NCI-H187 treated with DMSO at 0.1 percent for 48 hours (cell line): Measurements from ENCODE around the gene LRBA.
"Not testable (repeated sequence)": the region's sequence is repeated elsewhere in the genome, so short reads cannot be mapped to it uniquely, and the experiment has no call there.

Source experiments
- DNase-seq: peaks from one replicate; lab custom pipeline; 2025; lab: John Stamatoyannopoulos, UW

Gene LRBA

GRCh38 chr4:150742930-150743329, 272.2 kb downstream of the LRBA start:
- DNase-seq, result not testable (repeated sequence)

DNA sequence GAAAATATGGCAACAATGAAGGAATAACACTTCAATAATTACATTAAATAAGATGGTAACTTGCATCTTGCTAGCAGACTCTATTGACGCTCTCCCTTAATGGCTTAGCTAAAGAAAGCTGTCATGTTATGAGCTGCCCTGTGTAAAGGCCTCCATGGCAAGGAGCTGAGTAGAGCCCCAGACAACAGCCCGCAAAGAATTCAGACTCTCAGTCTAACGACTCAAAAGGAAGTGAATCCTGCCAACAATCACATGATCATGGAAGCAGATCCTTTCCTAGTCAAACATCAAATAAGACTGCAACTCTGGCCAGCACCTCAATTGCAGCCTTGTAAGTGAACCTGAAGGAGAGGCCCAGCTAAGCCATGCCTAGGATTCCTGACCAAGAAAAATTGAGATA, 275.5 kb downstream of the LRBA start:
- DNase-seq, result no peak

DNA sequence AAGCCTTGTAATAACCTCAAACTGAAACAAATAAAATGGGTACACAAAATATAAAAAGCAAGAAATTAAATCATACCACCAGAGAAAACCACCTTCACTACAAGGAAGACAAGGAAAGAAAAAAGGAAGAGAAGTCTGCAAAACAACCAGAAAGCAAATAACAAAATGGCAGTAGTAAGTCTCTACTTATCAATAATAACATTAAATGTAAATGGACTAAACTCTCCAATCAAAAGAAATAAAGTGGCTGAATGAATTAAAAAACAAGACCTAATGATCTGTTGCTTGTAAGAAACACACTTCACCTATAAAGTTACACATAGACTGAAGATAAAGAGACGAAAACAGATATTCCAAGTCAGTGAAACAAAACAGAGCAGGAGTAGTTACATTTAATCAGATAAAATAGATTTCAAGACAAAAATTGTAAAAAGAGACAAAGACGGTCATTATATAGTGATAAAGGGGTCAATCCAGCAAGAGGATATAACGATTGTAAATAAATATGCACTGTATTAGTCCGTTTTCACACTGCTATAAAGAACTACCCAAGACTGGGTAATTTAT, 289.0 kb downstream of the LRBA start:
- DNase-seq, result no peak

GRCh38 chr4:150723727-150724411, 291.2 kb downstream of the LRBA start:
- DNase-seq, result no peak

DNA sequence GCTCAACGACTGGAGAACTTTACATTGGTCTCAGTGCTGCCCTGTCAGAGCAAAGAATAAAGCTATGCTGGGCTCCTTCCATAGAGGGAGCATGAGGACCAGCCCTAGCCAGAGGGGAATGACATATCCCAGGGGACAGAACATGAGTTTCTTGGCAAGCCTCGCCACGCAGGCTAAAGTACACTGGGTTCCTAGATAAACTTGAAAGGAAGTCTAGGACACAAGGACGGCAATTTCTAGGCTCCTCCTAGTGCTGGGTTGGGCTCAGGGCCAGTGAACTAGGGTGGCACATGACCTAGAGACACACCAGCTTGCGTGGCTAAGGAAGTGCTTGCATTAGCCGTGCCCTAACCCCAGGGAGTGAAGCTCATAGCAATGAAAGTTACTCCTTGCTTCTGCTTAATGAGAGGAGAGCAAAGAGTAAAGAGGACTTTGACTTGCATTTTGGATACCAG, 292.1 kb downstream of the LRBA start:
- DNase-seq, result no peak

- DNase-seq, result no peak
Observed at GRCh38 chr4:150720973-150721518, 294.0 kb downstream of the LRBA start.

- no peak for DNase-seq
Observed at GRCh38 chr4:150717952-150718351, 297.1 kb downstream of the LRBA start.

DNA sequence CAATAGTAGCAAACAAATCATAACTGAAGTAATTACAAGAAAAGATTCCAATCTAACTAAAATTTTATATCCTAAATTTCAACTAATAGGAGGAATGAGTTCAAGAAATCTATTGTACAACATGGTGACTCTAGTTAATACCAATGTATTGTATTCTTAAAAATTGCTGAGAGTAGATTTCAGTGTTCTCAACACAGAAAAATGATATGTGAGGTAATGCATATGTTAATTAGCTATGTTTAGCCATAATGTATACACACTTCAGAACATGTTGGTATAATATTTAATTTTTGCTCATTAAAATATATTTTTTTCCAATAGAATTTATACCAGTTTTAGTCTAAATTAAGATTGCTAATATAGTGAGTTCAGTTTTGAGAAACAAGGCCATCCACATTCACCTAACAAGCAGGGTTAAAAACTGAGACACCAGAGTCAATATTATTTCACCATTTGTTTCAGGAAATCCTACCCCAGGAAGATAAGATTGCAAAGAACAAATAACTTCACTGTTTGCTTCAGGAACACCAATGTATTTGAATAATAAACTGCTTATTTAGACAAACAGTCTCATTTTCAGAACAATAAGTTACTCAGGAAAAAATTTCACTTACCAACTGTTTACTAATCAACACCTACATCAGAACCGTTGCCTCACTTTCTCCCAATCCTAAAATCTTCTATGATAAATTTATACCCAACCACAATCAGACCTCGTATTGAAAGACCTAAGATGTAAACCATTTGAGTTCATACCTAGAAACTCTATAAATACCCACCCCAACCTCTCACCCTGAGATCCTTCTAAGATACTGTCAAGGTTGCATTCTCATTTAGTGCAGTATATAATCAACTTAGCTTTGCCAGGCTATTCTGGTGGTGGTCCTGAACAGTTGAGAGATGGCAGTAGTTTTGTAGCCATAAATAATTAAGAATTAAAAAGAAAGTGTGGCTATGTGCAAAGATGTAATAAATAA, 300.3 kb downstream of the LRBA start:
- no peak for DNase-seq

DNA sequence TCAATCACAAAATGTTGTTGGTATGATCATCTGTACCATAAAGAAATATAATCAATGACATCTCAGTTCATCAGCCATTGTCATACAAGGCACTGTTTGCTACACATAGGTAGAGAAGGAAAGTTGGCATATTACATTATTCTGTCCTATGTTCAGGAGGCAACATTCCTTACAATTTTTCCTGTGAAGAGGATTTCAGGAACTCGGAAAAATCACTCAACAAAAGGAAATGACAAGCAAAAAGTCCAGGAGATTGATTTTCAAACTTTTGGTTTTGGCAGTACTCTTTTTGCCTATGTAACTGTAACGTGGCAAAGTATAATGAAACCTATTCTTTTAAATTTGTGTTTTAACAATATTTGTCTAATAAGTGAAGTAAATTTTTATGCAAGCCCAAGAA, 301.8 kb downstream of the LRBA start:
- no peak for DNase-seq

- no peak for DNase-seq
Observed at GRCh38 chr4:150710770-150711375, 304.2 kb downstream of the LRBA start.

GRCh38 chr4:150708004-150708403, 307.1 kb downstream of the LRBA start:
- no peak for DNase-seq

GRCh38 chr4:150699599-150699998, 315.5 kb downstream of the LRBA start:
- DNase-seq, result no peak

- no peak for DNase-seq
Observed at GRCh38 chr4:150695162-150695561, 319.9 kb downstream of the LRBA start.

- DNase-seq, result no peak
Observed at GRCh38 chr4:150694438-150694837, 320.6 kb downstream of the LRBA start.

GRCh38 chr4:150683775-150684350, 331.2 kb downstream of the LRBA start:
- DNase-seq, result no peak

- no peak for DNase-seq
Observed at GRCh38 chr4:150682126-150682525, 333.0 kb downstream of the LRBA start.

DNA sequence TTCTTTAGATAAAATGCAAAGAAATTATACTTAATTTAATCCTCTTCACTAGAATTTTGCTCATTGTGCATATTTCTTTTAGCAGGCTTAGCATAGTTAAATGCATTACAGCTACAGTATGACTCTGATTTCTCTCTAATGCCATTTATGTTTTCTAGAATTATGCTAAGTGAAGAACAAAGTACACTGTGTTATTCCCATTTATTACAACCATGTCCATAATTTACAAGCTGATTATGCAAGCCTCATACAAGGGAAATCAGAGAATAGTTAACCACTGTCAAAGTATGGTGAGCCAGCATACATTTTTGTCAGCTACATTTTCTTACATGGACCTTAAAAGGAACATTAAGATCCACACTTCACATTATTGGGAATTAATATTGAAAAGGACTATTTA, 334.0 kb downstream of the LRBA start:
- no peak for DNase-seq

DNA sequence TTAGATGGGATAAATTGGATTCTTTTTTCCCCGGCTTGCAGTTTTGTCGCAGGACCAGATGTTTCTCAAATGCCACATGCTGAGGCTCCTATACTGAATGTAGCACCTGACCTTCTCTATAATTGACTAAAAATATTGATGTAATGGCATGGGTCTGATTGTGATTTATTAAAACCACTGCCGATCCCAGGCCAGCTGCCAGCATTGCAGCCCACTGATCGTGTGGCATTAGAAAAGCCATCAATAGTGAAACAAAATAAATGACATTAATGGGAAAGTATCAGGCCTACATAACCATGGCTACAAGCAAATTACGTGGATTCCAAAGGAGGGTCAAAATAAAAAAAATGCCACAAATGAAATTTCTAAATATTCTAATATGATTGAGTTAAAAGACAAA, 334.4 kb downstream of the LRBA start:
- no peak for DNase-seq

DNA sequence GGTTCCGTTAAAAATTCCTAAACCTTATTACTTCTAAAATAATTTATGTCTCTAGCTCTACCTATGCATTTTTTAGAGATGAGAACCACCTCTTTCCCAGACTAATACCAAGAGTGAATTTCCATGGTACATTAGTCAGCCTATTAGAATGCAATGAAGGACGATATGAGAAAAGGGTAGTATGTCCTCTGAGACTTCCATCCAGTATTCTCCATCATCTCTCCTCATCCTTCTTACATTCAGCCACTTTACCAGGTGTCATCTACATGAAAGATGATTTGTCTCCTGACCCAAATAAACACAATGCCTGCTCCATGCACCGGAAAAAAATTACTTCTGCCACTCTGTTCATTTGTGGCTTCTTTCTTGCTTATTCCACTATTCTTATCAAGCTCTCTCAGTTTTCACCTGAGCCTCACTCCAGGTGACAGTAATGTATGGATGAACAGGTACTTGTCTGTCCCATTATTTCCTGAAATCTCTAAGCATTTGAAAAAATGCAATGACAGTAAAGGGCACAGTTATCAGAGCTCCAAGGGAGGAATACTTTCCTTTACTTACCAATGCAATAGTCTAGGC, 335.2 kb downstream of the LRBA start:
- no peak for DNase-seq

- no peak for DNase-seq
Observed at GRCh38 chr4:150679018-150679764, 335.9 kb downstream of the LRBA start.

DNA sequence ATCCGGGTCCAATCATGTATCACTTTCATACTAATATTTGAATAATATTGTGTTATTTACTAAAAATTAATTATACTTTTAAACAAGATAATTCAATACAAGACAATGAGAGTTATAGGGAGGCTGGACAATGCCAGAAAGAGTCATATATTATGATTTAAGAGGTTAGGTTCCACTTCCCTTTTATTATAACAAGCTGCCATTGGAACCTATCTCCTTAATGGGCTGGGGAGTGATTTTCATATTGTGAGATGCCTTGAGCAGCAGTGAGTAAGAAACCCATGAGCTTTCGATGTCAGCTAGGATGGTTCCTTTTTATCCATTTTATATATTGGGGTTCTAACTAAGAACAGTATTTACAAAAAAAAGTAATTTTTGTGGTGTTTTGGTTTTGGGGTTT, 341.3 kb downstream of the LRBA start:
- no peak for DNase-seq
